Right lobe of liver (tissue), 4 donors: Measurements from ENCODE around the gene ASPDH.

Experiments used
- CTCF ChIP-seq, 4 donors: fragments of 200-600 bp in 3 of 4; fragments of 450-650 bp in 1 of 4; IDR thresholded peaks; one replicate each; pipeline versions ENCODE4 v1.5.1 to v1.8.0; 2016 to 2022; ENCODE audit warnings: antibody characterized with exemption in 4 of 4, mild to moderate bottlenecking in 2 of 4
- POLR2A ChIP-seq: fragments of 450-650 bp; IDR thresholded peaks from one replicate; pipeline ENCODE4 v1.6.1; 2017; ENCODE audit warnings: antibody characterized with exemption, mild to moderate bottlenecking
- donor health status: DM: no; HTN: no; CAD: no.
- donor health status: DM: no; HTN: no; CAD: no.
- donor health status: DM: no; HTN: yes; CAD: no.

GRCh38 chr19:50554212-50554611, 40.5 kb upstream of the ASPDH start:
- TF ChIP-seq CTCF (IDR thresholded peaks at IDR 0.05): no peak
- no peak for TF ChIP-seq POLR2A
